ENCODE measurements around the gene DNTTIP2. TPM values are rescaled to one million over a fixed set of nuclear protein-coding genes. Genes with fewer than 3 reads are reported as not detected.

DNTTIP2 gene
- total and polyA plus RNA-seq, 2 donors from 2014 or later, result 47.3 to 48.4 TPM

- Histone ChIP-seq H3K4me3 (ENCODE audit: low read length in 3 of 3) (no peak overlapping the region), H3K36me3 (ENCODE audit: control insufficient read depth in 2 of 3, insufficient read depth in 3 of 3, low read length in 3 of 3) (peaks cover 0 to 4% (median 3%) of the 10 kb centered on the region in 3 donors), H3K27me3 (ENCODE audit: control insufficient read depth, insufficient read depth, low read length) (no peaks in the 10 kb centered on the region), H3K4me1 (ENCODE audit: control insufficient read depth in 2 of 3, insufficient read depth in 2 of 3, low read depth in 1 of 3, low read length in 3 of 3) (no peaks in the 10 kb centered on the region), H3K27ac (ENCODE audit: low read depth in 2 of 2, low read length in 2 of 2) (no peak overlapping the region), H3K9ac (ENCODE audit: low read length in 3 of 3) (no peak overlapping the region), H3K9me3 (ENCODE audit: control insufficient read depth in 2 of 3, insufficient read depth in 1 of 3, low read length in 3 of 3) (no peaks in the 10 kb centered on the region)
- no peak for TF ChIP-seq CTCF (IDR thresholded peaks at IDR 0.05; ENCODE audit: borderline replicate concordance, extremely low read depth, insufficient read depth)
- FAIRE-seq (no peak), DNase-seq (no peak)
- intact Hi-C loops (cut with DNase I), result no loop called here
Observed at GRCh38 chr1:93882269-93882668, 3.3 kb upstream of the DNTTIP2 start.

GRCh38 chr1:93880731-93881130, 1.7 kb upstream of the DNTTIP2 start:
- no peak overlapping the region for H3K27ac ChIP-seq (ENCODE audit: low read depth in 2 of 2, low read length in 2 of 2)
- H3K4me3 ChIP-seq (ENCODE audit: low read length in 3 of 3), result no peak overlapping the region
- H3K9me3 ChIP-seq (ENCODE audit: control insufficient read depth in 2 of 3, insufficient read depth in 1 of 3, low read length in 3 of 3), result no peaks in the 10 kb centered on the region
- H3K36me3 ChIP-seq (ENCODE audit: control insufficient read depth in 2 of 3, insufficient read depth in 3 of 3, low read length in 3 of 3), result peaks cover 3 to 18% (median 5%) of the 10 kb centered on the region in 3 donors
- intact Hi-C loops (cut with DNase I), result no loop called here
- DNase-seq, result no peak
- no peak for FAIRE-seq
- no peak overlapping the region for H3K9ac ChIP-seq (ENCODE audit: low read length in 3 of 3)
- TF ChIP-seq CTCF (IDR thresholded peaks at IDR 0.05; ENCODE audit: borderline replicate concordance, extremely low read depth, insufficient read depth), result no peak
- H3K4me1 ChIP-seq (ENCODE audit: control insufficient read depth in 2 of 3, insufficient read depth in 2 of 3, low read depth in 1 of 3, low read length in 3 of 3), result peaks cover 0 to 6% (median 2%) of the 10 kb centered on the region in 3 donors
- H3K27me3 ChIP-seq (ENCODE audit: control insufficient read depth, insufficient read depth, low read length), result no peaks in the 10 kb centered on the region

- H3K4me3 ChIP-seq (ENCODE audit: low read length in 3 of 3), result peak overlapping the region; percentile 95 to 99 (median 99)
- H3K27ac ChIP-seq (ENCODE audit: low read depth in 2 of 2, low read length in 2 of 2), result peak overlapping the region; percentile 85 to 96
- intact Hi-C loops (cut with DNase I), result no loop called here
- DNase-seq (peak; percentile 12 to 73 (median 40)), FAIRE-seq (no peak)
- H3K9me3 ChIP-seq (ENCODE audit: control insufficient read depth in 2 of 3, insufficient read depth in 1 of 3, low read length in 3 of 3), result no peaks in the 10 kb centered on the region
- peaks cover 10 to 38% (median 21%) of the 10 kb centered on the region in 3 donors for H3K36me3 ChIP-seq (ENCODE audit: control insufficient read depth in 2 of 3, insufficient read depth in 3 of 3, low read length in 3 of 3)
- TF ChIP-seq CTCF (IDR thresholded peaks at IDR 0.05; ENCODE audit: borderline replicate concordance, extremely low read depth, insufficient read depth), result no peak
- no peaks in the 10 kb centered on the region for H3K27me3 ChIP-seq (ENCODE audit: control insufficient read depth, insufficient read depth, low read length)
- H3K4me1 ChIP-seq (ENCODE audit: control insufficient read depth in 2 of 3, insufficient read depth in 2 of 3, low read depth in 1 of 3, low read length in 3 of 3), result peaks cover 0 to 6% (median 2%) of the 10 kb centered on the region in 3 donors
- peak overlapping the region; percentile 90 to 97 (median 93) for H3K9ac ChIP-seq (ENCODE audit: low read length in 3 of 3)
Observed at GRCh38 chr1:93878501-93878888, 511 bp downstream of the DNTTIP2 start.

GRCh38 chr1:93877529-93877928, 1.5 kb downstream of the DNTTIP2 start:
- intact Hi-C loops (cut with DNase I), result no loop called here
- FAIRE-seq (no peak), DNase-seq (no peak)
- no peaks in the 10 kb centered on the region for H3K27me3 ChIP-seq (ENCODE audit: control insufficient read depth, insufficient read depth, low read length)
- no peak for TF ChIP-seq CTCF (IDR thresholded peaks at IDR 0.05; ENCODE audit: borderline replicate concordance, extremely low read depth, insufficient read depth)
- no peak overlapping the region for H3K27ac ChIP-seq (ENCODE audit: low read depth in 2 of 2, low read length in 2 of 2)
- no peaks in the 10 kb centered on the region for H3K9me3 ChIP-seq (ENCODE audit: control insufficient read depth in 2 of 3, insufficient read depth in 1 of 3, low read length in 3 of 3)
- H3K36me3 ChIP-seq (ENCODE audit: control insufficient read depth in 2 of 3, insufficient read depth in 3 of 3, low read length in 3 of 3), result peaks cover 12 to 46% (median 21%) of the 10 kb centered on the region in 3 donors
- H3K9ac ChIP-seq (ENCODE audit: low read length in 3 of 3), result no peak overlapping the region
- H3K4me1 ChIP-seq (ENCODE audit: control insufficient read depth in 2 of 3, insufficient read depth in 2 of 3, low read depth in 1 of 3, low read length in 3 of 3), result peaks cover 0 to 6% (median 2%) of the 10 kb centered on the region in 3 donors
- H3K4me3 ChIP-seq (ENCODE audit: low read length in 3 of 3), result no peak overlapping the region

All from kidney (tissue), 14 donors.